NK-92 (cell line): ENCODE results near the gene SLC6A6.

Experiments
- DNase-seq: peaks from one replicate; lab custom pipeline; 2025; ENCODE audit not compliant: unreplicated experiment; lab: John Stamatoyannopoulos, UW

SLC6A6 gene

GRCh38 chr3:14481646-14482036 lies 79.2 kb downstream of the SLC6A6 start:
- DNase-seq = no peak

- no peak for DNase-seq
Observed at GRCh38 chr3:14482271-14482721, 79.9 kb downstream of the SLC6A6 start.

GRCh38 chr3:14483286-14483685 lies 80.9 kb downstream of the SLC6A6 start:
- no peak for DNase-seq

GRCh38 chr3:14484741-14485140 lies 82.3 kb downstream of the SLC6A6 start:
- no peak for DNase-seq

GRCh38 chr3:14485981-14486380 lies 83.6 kb downstream of the SLC6A6 start:
- no peak for DNase-seq

GRCh38 chr3:14486460-14486859 lies 84.1 kb downstream of the SLC6A6 start:
- DNase-seq = no peak

- DNase-seq = no peak
Observed at GRCh38 chr3:14487086-14487485, 84.7 kb downstream of the SLC6A6 start.

- no peak for DNase-seq
Observed at GRCh38 chr3:14487821-14488220, 85.4 kb downstream of the SLC6A6 start.

GRCh38 chr3:14488286-14489041 lies 86.1 kb downstream of the SLC6A6 start:
- DNase-seq = no peak

- DNase-seq = no peak
Observed at GRCh38 chr3:14489641-14490040, 87.2 kb downstream of the SLC6A6 start.

GRCh38 chr3:14490255-14490654 lies 87.8 kb downstream of the SLC6A6 start:
- no peak for DNase-seq

GRCh38 chr3:14490831-14491230 lies 88.4 kb downstream of the SLC6A6 start:
- no peak for DNase-seq

GRCh38 chr3:14491396-14492190 lies 89.2 kb downstream of the SLC6A6 start:
- DNase-seq = no peak

GRCh38 chr3:14492948-14493881 lies 90.8 kb downstream of the SLC6A6 start:
- DNase-seq = no peak

GRCh38 chr3:14494279-14494972 lies 92.0 kb downstream of the SLC6A6 start:
- DNase-seq = no peak

- no peak for DNase-seq
Observed at GRCh38 chr3:14494973-14495300, 92.5 kb downstream of the SLC6A6 start.

- DNase-seq = no peak
Observed at GRCh38 chr3:14496351-14496750, 93.9 kb downstream of the SLC6A6 start.

- no peak for DNase-seq
Observed at GRCh38 chr3:14497321-14497720, 94.9 kb downstream of the SLC6A6 start.

- DNase-seq = no peak
Observed at GRCh38 chr3:14502472-14502871, 100.1 kb downstream of the SLC6A6 start.

- no peak for DNase-seq
Observed at GRCh38 chr3:14503033-14503705, 100.8 kb downstream of the SLC6A6 start.
